ENCODE measurements around the gene PKD2. TPM values are rescaled to one million over a fixed set of nuclear protein-coding genes. Genes with fewer than 3 reads are reported as not detected.

The PKD2 gene
- total RNA-seq, 1 experiment from 2014 or later = 21.4 TPM

GRCh38 chr4:88097781-88098180 lies 90.3 kb downstream of the PKD2 start (continued):
- TF ChIP-seq ZNF263 (CRISPR knock-in tag; IDR thresholded peaks at IDR 0.05; ENCODE audit: low read depth) = no peak
- no peak for TF ChIP-seq ZNF232 (CRISPR knock-in tag; IDR thresholded peaks at IDR 0.05)
- no peak for TF ChIP-seq HMGA2 (CRISPR knock-in tag; IDR thresholded peaks at IDR 0.05)
- no peak for TF ChIP-seq SMAD3 (CRISPR knock-in tag; IDR thresholded peaks at IDR 0.05; ENCODE audit: borderline replicate concordance)
- no peak for TF ChIP-seq ESRRA (CRISPR knock-in tag; IDR thresholded peaks at IDR 0.05; ENCODE audit: borderline replicate concordance)
- no peak for TF ChIP-seq EMX1 (CRISPR knock-in tag; IDR thresholded peaks at IDR 0.05)

- Mint-ChIP-seq H3K4me3 (no peak overlapping the region), H3K27me3 (ENCODE audit: low read depth) (no peaks in the 10 kb centered on the region; the same call in 1 of the 2 replicates), H3K9me3 (no peaks in the 10 kb centered on the region), H3K27ac (no peak overlapping the region), H3K36me3 (no peaks in the 10 kb centered on the region), H3K4me1 (peaks cover under 1% of the 10 kb centered on the region; the same call in 1 of the 2 replicates)
- ChIA-PET POLR2A (interaction anchor here (0.5 kb wide), 1 partner anchor 276 kb away, joined by 3 read pairs; no protein-coding TSS in a partner anchor), CTCF (interaction anchor here (0.5 kb wide), 1 partner anchor 146 kb away, joined by 5 read pairs; no protein-coding TSS in a partner anchor)
- ATAC-seq = no peak
- no peak for DNase-seq (ENCODE audit: low spot score)
- TF ChIP-seq SMAD3 (CRISPR knock-in tag; IDR thresholded peaks at IDR 0.05; ENCODE audit: borderline replicate concordance) (no peak), E2F5 (CRISPR knock-in tag; IDR thresholded peaks at IDR 0.05) (no peak), GRHL2 (CRISPR knock-in tag; IDR thresholded peaks at IDR 0.05; ENCODE audit: insufficient replicate concordance, severe bottlenecking) (no peak), ERG (CRISPR knock-in tag; IDR thresholded peaks at IDR 0.05) (no peak), ZNF396 (CRISPR knock-in tag; IDR thresholded peaks at IDR 0.05; ENCODE audit: borderline replicate concordance) (no peak), ZBTB21 (CRISPR knock-in tag; IDR thresholded peaks at IDR 0.05; ENCODE audit: borderline replicate concordance) (no peak), ZNF219 (CRISPR knock-in tag; IDR thresholded peaks at IDR 0.05; ENCODE audit: borderline replicate concordance) (no peak), ZMAT4 (CRISPR knock-in tag; IDR thresholded peaks at IDR 0.05) (no peak), FOXK1 (CRISPR knock-in tag; IDR thresholded peaks at IDR 0.05) (no peak), CBFB (CRISPR knock-in tag; IDR thresholded peaks at IDR 0.05; ENCODE audit: low read depth) (no peak), FOXJ3 (CRISPR knock-in tag; IDR thresholded peaks at IDR 0.05; ENCODE audit: borderline replicate concordance) (no peak), ZNF232 (CRISPR knock-in tag; IDR thresholded peaks at IDR 0.05) (no peak), TP53 (CRISPR knock-in tag; IDR thresholded peaks at IDR 0.05) (no peak), CDX4 (CRISPR knock-in tag; IDR thresholded peaks at IDR 0.05; ENCODE audit: borderline replicate concordance) (no peak), ELF4 (CRISPR knock-in tag; IDR thresholded peaks at IDR 0.05; ENCODE audit: low read depth) (no peak), ETV6 (CRISPR knock-in tag; IDR thresholded peaks at IDR 0.05) (no peak), EMX1 (CRISPR knock-in tag; IDR thresholded peaks at IDR 0.05) (no peak), ZNF423 (CRISPR knock-in tag; IDR thresholded peaks at IDR 0.05) (no peak)
These were observed 91.7 kb downstream of the PKD2 start for GRCh38 chr4:88098993-88099752.

- no peak overlapping the region for H3K4me3 Mint-ChIP-seq
- CTCF ChIA-PET = no interaction called here
- no peaks in the 10 kb centered on the region for H3K4me1 Mint-ChIP-seq
- H3K9me3 Mint-ChIP-seq = no peaks in the 10 kb centered on the region
- ATAC-seq (no peak), DNase-seq (ENCODE audit: low spot score) (no peak)
- no peaks in the 10 kb centered on the region for H3K36me3 Mint-ChIP-seq
- POLR2A ChIA-PET = no interaction called here
- H3K27ac Mint-ChIP-seq = no peak overlapping the region
- no peaks in the 10 kb centered on the region; the same call in 1 of the 2 replicates for H3K27me3 Mint-ChIP-seq (ENCODE audit: low read depth)
- TF ChIP-seq JAZF1 (CRISPR knock-in tag; IDR thresholded peaks at IDR 0.05) = no peak
- no peak for TF ChIP-seq CREB1 (CRISPR knock-in tag; IDR thresholded peaks at IDR 0.05)
- no peak for TF ChIP-seq ZSCAN18 (CRISPR knock-in tag; IDR thresholded peaks at IDR 0.05)
- TF ChIP-seq HMGXB4 (CRISPR knock-in tag; IDR thresholded peaks at IDR 0.05) = no peak
- no peak for TF ChIP-seq ELF4 (CRISPR knock-in tag; IDR thresholded peaks at IDR 0.05; ENCODE audit: low read depth)
- no peak for TF ChIP-seq NFE2L1 (CRISPR knock-in tag; IDR thresholded peaks at IDR 0.05)
- no peak for TF ChIP-seq ZNF396 (CRISPR knock-in tag; IDR thresholded peaks at IDR 0.05; ENCODE audit: borderline replicate concordance)
- TF ChIP-seq SMAD4 (CRISPR knock-in tag; IDR thresholded peaks at IDR 0.05) = no peak
- TF ChIP-seq OVOL2 (CRISPR knock-in tag; IDR thresholded peaks at IDR 0.05; ENCODE audit: borderline replicate concordance) = no peak
- no peak for TF ChIP-seq GRHL2 (CRISPR knock-in tag; IDR thresholded peaks at IDR 0.05; ENCODE audit: insufficient replicate concordance, severe bottlenecking)
These were observed 93.7 kb downstream of the PKD2 start for GRCh38 chr4:88101165-88101564.
